ENCODE measurements around the gene IL13RA2. TPM values are rescaled to one million over a fixed set of nuclear protein-coding genes. Genes with fewer than 3 reads are reported as not detected.

Gene IL13RA2
- total and polyA plus RNA-seq, 5 donors, result 0.18 to 0.48 TPM; not detected in 3

DNA sequence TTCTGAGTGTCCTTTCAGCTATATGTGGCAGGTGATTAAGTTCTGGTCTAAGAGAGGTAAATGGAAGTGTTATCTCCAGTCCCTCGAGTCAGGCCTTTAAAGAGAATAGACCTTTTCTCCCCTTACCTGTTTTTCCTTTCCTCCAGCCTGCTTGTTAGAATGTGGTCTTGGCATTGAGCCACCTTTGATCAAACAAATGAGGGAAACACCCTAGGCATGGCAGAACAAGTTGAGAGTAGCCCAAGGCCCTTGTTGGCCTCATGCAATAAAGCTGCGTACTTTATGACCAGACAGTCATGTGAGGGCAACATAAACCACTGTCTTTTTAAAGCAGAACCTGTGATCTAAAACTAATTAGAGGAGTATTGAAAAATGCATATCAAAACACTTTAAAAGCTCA, 13.2 kb upstream of the IL13RA2 start:
- WGBS, result 42% methylated on average over 2 of the region's 2 CpGs
- intact Hi-C loops (cut with DNase I), result no loop called here
- H3K27me3 ChIP-seq (ENCODE audit: control insufficient read depth, insufficient read depth), result no peaks in the 10 kb centered on the region
- H3K4me1 ChIP-seq (ENCODE audit: control insufficient read depth, insufficient read depth, low read length), result no peaks in the 10 kb centered on the region
- ATAC-seq (no peak), DNase-seq (no peak)
- no peaks in the 10 kb centered on the region for H3K9me3 ChIP-seq (ENCODE audit: control insufficient read depth, low read length)
- peak overlapping the region; percentile 58 for H3K27ac ChIP-seq (ENCODE audit: low read length)
- H3K4me3 ChIP-seq (ENCODE audit: low read length), result no peak overlapping the region

DNA sequence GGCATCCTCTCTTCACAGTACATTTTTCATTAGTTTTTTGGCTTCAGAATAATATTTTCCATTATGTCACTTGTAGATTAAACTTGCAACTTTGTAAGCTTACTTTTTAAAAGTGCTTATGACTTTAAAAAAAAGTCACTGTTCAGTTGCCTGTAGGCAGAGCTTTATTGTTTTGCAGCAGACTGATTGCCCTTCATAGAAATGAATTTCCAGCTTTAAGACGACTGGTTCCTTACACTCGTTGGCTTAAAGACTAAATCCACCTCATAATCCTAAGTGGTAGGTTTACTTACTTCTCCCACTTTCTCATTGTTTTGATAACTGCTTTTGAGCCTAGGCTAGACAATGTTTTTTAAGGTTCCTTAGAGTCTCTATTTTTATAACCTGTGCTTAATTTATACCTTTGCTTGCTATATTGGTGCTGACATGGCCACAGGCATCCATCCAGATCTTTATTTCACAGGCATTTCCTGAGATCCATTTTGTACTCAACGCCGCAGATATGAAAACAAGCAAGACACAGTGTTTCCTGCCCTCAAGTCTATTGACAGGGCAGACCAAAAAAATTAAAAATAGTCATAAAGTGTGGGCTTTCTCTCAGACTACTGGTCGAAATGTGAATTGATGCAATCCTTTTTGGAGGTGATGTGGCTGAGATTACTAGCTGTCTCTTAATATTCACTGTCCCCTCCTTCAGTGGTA, 12.6 kb upstream of the IL13RA2 start:
- Histone ChIP-seq H3K27ac (ENCODE audit: low read length) (peak overlapping the region; percentile 58), H3K4me1 (ENCODE audit: control insufficient read depth, insufficient read depth, low read length) (no peaks in the 10 kb centered on the region), H3K27me3 (ENCODE audit: control insufficient read depth, insufficient read depth) (no peaks in the 10 kb centered on the region), H3K9me3 (ENCODE audit: control insufficient read depth, low read length) (no peaks in the 10 kb centered on the region), H3K4me3 (ENCODE audit: low read length) (no peak overlapping the region)
- DNase-seq (no peak), ATAC-seq (no peak)
- intact Hi-C loops (cut with DNase I), result no loop called here
- 22% methylated on average over 5 of the region's 5 CpGs for WGBS

DNA sequence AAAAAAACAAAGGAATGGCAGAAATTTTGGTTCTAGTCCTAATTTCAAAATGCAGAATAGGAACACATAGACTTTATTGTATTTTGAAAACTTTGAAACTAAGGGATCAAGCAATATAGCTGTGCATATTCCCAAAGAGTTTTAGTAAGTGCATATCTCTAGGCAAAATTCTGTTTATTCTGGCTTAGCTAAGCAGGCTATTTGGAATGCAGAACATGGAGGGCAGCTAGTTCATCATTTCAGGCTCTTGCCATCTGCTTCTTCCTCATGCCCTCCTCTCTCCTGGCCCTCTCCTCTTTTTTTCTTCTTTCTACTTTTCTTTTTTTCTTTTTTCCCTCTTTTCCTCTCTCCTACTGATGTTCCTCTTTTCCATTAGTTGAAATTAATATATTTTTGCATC, 12.0 kb upstream of the IL13RA2 start:
- ATAC-seq, result no peak

DNA sequence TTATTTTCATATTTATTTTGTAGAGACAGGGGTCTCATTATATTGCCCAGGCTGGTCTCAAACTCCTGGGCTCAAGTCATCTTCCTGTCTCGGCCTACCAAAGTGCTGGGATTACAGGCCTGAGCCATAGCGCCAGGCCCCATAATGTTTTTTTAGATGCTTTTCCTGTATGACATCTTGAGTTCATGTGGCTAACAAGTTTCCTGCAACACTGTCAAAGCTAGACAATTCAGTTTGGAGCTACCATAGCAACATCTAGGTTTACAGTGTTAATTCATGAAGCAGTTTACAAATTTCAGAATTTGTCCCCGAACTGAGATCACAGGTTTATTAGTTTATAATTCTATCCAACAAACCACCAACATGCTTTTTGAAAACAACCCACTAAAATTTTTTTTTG, 6.4 kb upstream of the IL13RA2 start:
- no peak for ATAC-seq
- Histone ChIP-seq H3K9me3 (ENCODE audit: control insufficient read depth, low read length) (no peaks in the 10 kb centered on the region), H3K27me3 (ENCODE audit: control insufficient read depth, insufficient read depth) (no peaks in the 10 kb centered on the region), H3K4me1 (ENCODE audit: control insufficient read depth, insufficient read depth, low read length) (no peaks in the 10 kb centered on the region), H3K4me3 (ENCODE audit: low read length) (no peak overlapping the region), H3K27ac (ENCODE audit: low read length) (no peak overlapping the region)
- intact Hi-C loops (cut with DNase I), result no loop called here
- DNase-seq, result no peak
- 82% methylated on average over 3 of the region's 3 CpGs for WGBS

More for the DNA sequence above, 12.0 kb upstream of the IL13RA2 start:
- intact Hi-C loops (cut with DNase I), result no loop called here
- Histone ChIP-seq H3K4me3 (ENCODE audit: low read length) (no peak overlapping the region), H3K27me3 (ENCODE audit: control insufficient read depth, insufficient read depth) (no peaks in the 10 kb centered on the region), H3K9me3 (ENCODE audit: control insufficient read depth, low read length) (no peaks in the 10 kb centered on the region), H3K4me1 (ENCODE audit: control insufficient read depth, insufficient read depth, low read length) (no peaks in the 10 kb centered on the region), H3K27ac (ENCODE audit: low read length) (no peak overlapping the region)
- DNase-seq, result no peak

DNA sequence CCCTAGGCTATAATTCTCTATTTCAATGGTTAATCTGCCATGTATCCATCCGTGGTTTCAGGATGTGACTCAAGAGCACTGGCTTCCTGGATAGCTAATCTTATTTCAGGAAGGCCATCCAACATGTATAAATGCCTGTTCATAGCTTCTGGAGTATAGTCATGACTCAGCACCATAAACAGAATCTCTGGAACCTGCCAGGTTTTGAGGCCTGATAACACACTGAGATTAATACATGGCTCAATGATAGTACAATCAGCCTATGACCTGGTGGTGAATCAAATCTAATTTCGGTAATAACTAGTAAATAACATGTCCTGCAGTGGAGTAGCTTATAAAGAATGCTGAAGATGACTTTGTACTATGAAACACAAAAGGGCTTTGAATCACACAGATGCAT, 5.7 kb upstream of the IL13RA2 start:
- H3K9me3 ChIP-seq (ENCODE audit: control insufficient read depth, low read length), result no peaks in the 10 kb centered on the region
- ATAC-seq (peak in 1 of 2 donors; percentile 80), DNase-seq (no peak)
- 17% methylated on average over 2 of the region's 2 CpGs for WGBS
- no peaks in the 10 kb centered on the region for H3K4me1 ChIP-seq (ENCODE audit: control insufficient read depth, insufficient read depth, low read length)
- intact Hi-C loops (cut with DNase I), result no loop called here
- no peak overlapping the region for H3K4me3 ChIP-seq (ENCODE audit: low read length)
- H3K27ac ChIP-seq (ENCODE audit: low read length), result no peak overlapping the region
- no peaks in the 10 kb centered on the region for H3K27me3 ChIP-seq (ENCODE audit: control insufficient read depth, insufficient read depth)

DNA sequence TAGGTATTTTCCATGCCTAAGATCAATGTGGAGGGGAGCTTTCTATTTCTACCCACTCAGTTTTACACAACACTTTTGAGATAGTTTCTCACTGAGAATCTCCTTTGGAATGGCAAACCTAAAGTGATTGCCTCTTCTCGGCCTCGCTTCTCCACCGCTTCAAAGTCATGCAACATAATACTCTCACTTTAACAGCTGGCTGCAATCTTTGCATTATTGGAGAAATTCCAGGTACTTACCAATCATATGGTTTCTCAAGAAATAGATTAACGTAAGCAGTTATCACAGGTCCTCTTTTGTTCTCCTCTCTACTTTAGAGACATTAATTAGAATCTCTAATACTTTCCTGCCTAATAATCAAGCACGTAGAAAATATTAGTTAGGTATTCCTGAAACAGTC, 3.7 kb upstream of the IL13RA2 start:
- intact Hi-C loops (cut with DNase I), result no loop called here
- no peak for ATAC-seq
- Histone ChIP-seq H3K9me3 (ENCODE audit: control insufficient read depth, low read length) (no peaks in the 10 kb centered on the region), H3K4me3 (ENCODE audit: low read length) (no peak overlapping the region), H3K4me1 (ENCODE audit: control insufficient read depth, insufficient read depth, low read length) (no peaks in the 10 kb centered on the region), H3K27ac (ENCODE audit: low read length) (no peak overlapping the region), H3K27me3 (ENCODE audit: control insufficient read depth, insufficient read depth) (no peaks in the 10 kb centered on the region)
- 81% methylated on average over 5 of the region's 5 CpGs for WGBS
- DNase-seq, result no peak

DNA sequence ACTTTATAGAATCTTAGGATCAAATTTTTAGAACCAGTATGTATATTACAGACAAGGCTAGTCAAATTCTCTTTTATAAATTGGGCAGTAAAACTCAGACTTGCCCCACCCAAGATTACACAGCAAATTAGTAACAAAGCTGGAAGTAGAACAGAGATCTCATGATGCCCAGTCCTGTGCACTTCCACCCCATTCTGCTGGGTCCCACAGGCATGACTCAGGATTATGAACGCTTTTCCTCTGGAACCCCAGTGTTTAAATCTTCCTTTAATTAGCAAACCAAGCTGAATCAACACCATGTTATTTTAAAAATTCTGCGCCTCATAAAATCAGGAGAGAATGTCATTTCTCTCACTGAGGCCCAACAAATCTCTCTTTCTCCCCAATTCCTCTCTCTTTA, 1.5 kb upstream of the IL13RA2 start:
- Histone ChIP-seq H3K27ac (ENCODE audit: low read length) (no peak overlapping the region), H3K4me1 (ENCODE audit: control insufficient read depth, insufficient read depth, low read length) (no peaks in the 10 kb centered on the region), H3K9me3 (ENCODE audit: control insufficient read depth, low read length) (no peaks in the 10 kb centered on the region), H3K4me3 (ENCODE audit: low read length) (no peak overlapping the region), H3K27me3 (ENCODE audit: control insufficient read depth, insufficient read depth) (no peaks in the 10 kb centered on the region)
- no peak for ATAC-seq
- intact Hi-C loops (cut with DNase I), result no loop called here
- WGBS, result 93% methylated on average over 2 of the region's 2 CpGs
- no peak for DNase-seq

DNA sequence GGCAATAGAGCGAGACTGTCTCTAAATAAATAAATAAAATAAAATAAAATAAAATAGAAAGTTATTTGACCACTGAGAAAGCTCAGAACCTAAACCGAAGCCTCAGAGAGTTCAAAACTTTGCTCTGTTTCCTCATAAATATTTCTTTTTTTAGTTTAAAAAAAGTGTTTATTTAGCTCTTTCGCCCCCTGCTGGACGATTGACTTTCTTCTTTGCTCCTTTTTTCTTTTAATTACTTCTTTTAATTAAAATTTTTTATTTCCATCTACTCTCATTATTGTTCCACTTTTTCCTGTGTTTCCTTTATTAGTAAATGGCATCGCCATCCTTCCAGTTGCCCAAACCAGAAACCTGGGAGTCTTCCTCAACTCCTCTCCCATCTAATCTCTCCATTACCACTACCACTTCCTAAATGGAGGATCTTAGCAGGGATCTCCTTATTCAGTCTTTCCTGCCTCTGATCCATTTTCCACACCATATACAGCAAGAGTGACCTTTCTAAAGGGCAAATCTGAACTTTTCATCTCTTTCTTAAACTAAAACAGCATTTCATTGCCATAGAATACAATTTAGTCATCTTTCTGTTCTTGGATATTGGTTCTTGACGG, 728 bp upstream of the IL13RA2 start:
- H3K4me1 ChIP-seq (ENCODE audit: control insufficient read depth, insufficient read depth, low read length), result no peaks in the 10 kb centered on the region
- no peak for ATAC-seq
- no peak for DNase-seq
- H3K27me3 ChIP-seq (ENCODE audit: control insufficient read depth, insufficient read depth), result no peaks in the 10 kb centered on the region
- intact Hi-C loops (cut with DNase I), result no loop called here
- 71% methylated on average over 6 of the region's 6 CpGs for WGBS
- H3K27ac ChIP-seq (ENCODE audit: low read length), result no peak overlapping the region
- H3K9me3 ChIP-seq (ENCODE audit: control insufficient read depth, low read length), result no peaks in the 10 kb centered on the region
- H3K4me3 ChIP-seq (ENCODE audit: low read length), result no peak overlapping the region

DNA sequence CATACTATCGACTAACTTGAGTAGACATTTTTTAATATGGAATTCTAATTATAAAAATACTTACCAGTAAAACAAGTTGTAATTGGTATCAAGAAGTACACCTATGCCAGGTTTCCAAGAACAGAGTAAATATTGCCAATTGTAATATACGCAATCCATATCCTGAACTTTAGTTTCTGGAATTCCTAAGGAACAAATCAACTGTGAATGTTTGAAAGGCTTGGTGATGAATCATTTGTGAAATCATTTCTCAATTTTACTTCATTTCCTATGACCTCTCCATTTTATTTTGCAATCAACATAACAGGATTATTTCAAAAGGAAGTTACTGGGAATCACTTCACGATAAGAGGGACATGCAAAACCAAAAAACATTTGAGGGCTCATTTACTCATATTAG, 3.7 kb downstream of the IL13RA2 start:
- intact Hi-C loops (cut with DNase I), result no loop called here
- DNase-seq, result no peak
- no peaks in the 10 kb centered on the region for H3K4me1 ChIP-seq (ENCODE audit: control insufficient read depth, insufficient read depth, low read length)
- H3K4me3 ChIP-seq (ENCODE audit: low read length), result no peak overlapping the region
- no peaks in the 10 kb centered on the region for H3K27me3 ChIP-seq (ENCODE audit: control insufficient read depth, insufficient read depth)
- H3K9me3 ChIP-seq (ENCODE audit: control insufficient read depth, low read length), result no peaks in the 10 kb centered on the region
- WGBS, result 79% methylated on average over 3 of the region's 3 CpGs
- no peak overlapping the region for H3K27ac ChIP-seq (ENCODE audit: low read length)
- no peak for ATAC-seq

DNA sequence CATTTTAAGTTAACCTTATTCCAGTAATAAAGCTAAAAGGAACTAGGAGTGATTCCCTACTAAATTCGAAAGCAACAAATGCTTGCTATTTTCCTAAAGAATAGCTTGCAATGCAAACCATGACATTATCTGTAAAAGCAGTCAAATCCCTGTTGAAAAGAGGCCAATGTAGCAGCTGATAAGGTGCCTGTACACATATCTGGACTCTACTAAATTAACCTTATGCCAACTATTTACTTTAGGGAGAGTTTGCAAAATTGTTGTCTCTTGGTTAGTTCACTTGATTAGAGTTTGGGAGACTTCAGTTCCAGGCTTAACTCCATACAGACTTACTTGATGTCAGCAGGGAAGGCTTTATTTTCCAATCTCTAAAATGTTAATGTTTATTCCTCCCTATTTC, 6.0 kb downstream of the IL13RA2 start:
- Histone ChIP-seq H3K4me1 (ENCODE audit: control insufficient read depth, insufficient read depth, low read length) (no peaks in the 10 kb centered on the region), H3K27me3 (ENCODE audit: control insufficient read depth, insufficient read depth) (no peaks in the 10 kb centered on the region), H3K27ac (ENCODE audit: low read length) (no peak overlapping the region), H3K4me3 (ENCODE audit: low read length) (no peak overlapping the region), H3K9me3 (ENCODE audit: control insufficient read depth, low read length) (no peaks in the 10 kb centered on the region)
- intact Hi-C loops (cut with DNase I), result no loop called here
- 60% methylated on average over 1 of the region's 1 CpG for WGBS
- DNase-seq (no peak), ATAC-seq (no peak)

DNA sequence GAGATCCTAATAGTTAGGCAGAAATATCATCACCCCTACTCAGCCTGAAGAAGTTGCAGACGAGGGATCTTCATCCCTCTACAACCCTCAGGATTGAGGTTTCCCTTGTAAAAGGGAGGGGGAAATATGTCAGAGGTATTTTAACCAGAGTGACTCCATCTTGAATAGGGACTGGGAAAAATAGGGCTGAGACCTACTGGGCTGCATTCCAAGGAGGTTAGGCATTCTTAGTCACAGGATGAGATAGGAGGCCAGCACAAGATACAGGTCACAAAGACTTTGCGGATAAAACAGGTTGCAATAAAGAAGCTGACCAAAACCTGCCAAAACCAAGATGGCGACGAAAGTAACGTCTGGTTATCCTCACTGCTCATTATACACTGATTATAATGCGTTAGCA, 17.5 kb downstream of the IL13RA2 start:
- H3K4me1 ChIP-seq (ENCODE audit: control insufficient read depth, insufficient read depth, low read length), result no peaks in the 10 kb centered on the region
- H3K27me3 ChIP-seq (ENCODE audit: control insufficient read depth, insufficient read depth), result no peaks in the 10 kb centered on the region
- ATAC-seq, result no peak
- H3K9me3 ChIP-seq (ENCODE audit: control insufficient read depth, low read length), result no peaks in the 10 kb centered on the region
- WGBS, result 76% methylated on average over 6 of the region's 6 CpGs
- no peak overlapping the region for H3K27ac ChIP-seq (ENCODE audit: low read length)
- intact Hi-C loops (cut with DNase I), result no loop called here
- H3K4me3 ChIP-seq (ENCODE audit: low read length), result no peak overlapping the region
- DNase-seq, result no peak

DNA sequence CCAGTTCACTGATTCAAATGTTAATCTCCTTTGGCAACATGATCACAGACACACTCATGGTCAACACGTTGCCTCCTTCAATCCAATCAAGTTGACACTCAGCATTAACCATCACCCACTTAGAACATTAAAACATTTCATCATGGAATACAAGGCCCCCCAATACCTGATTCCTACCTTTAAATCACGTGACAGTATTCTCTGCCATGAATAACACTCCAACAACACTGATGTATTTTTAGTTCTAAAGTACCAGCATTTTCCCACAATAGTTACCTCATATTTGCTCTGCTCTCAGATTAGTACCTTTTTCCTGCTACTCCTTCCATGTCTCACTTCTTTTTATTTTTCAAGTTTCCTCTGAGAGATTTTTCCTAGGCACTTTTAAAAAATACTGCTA, 19.6 kb downstream of the IL13RA2 start:
- ATAC-seq, result no peak
- Histone ChIP-seq H3K4me1 (ENCODE audit: control insufficient read depth, insufficient read depth, low read length) (no peaks in the 10 kb centered on the region), H3K4me3 (ENCODE audit: low read length) (no peak overlapping the region), H3K27me3 (ENCODE audit: control insufficient read depth, insufficient read depth) (no peaks in the 10 kb centered on the region), H3K27ac (ENCODE audit: low read length) (no peak overlapping the region), H3K9me3 (ENCODE audit: control insufficient read depth, low read length) (no peaks in the 10 kb centered on the region)
- no peak for DNase-seq
- intact Hi-C loops (cut with DNase I), result no loop called here
- WGBS, result 65% methylated on average over 2 of the region's 2 CpGs
